HG03196 (cell line): ENCODE results near the gene NT5C1A.
A peak's percentile ranks its signal among the peaks of the same experiment; 100 is the strongest.

Source experiments
- ATAC-seq: cut with Tn5 transposase; IDR thresholded peaks from one replicate; pipeline ENCODE4 v1.9.1; 2021; ENCODE audit not compliant: unreplicated experiment

The NT5C1A gene

GRCh38 chr1:39690225-39690624, 18.3 kb upstream of the NT5C1A start:
- ATAC-seq: no peak

GRCh38 chr1:39689635-39690034, 17.7 kb upstream of the NT5C1A start:
- no peak for ATAC-seq

GRCh38 chr1:39689214-39689613, 17.3 kb upstream of the NT5C1A start:
- no peak for ATAC-seq

- no peak for ATAC-seq
Observed at GRCh38 chr1:39688706-39689105, 16.8 kb upstream of the NT5C1A start.

DNA sequence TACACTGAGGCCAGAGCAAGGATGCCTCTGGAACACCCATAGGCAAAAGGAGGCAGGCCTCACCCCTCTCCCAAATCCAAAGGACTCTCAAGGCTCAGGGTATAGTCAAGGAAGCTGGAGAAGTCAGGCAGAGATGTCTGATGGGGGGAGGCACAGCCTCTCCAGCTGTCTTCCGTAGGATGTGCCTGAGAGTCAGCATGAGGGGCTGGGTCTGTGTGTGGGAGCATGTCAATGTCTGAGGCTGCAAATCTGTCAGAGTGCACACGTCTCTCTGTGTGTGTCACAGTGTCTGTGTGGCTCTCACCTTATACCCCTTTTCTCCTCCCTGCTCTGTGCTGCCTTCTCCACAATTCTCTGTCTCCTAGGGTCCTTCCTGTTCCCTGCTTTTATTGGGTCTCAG, 15.3 kb upstream of the NT5C1A start:
- ATAC-seq: no peak

GRCh38 chr1:39685071-39685470, 13.2 kb upstream of the NT5C1A start:
- ATAC-seq: no peak

GRCh38 chr1:39684313-39684664, 12.4 kb upstream of the NT5C1A start:
- no peak for ATAC-seq

DNA sequence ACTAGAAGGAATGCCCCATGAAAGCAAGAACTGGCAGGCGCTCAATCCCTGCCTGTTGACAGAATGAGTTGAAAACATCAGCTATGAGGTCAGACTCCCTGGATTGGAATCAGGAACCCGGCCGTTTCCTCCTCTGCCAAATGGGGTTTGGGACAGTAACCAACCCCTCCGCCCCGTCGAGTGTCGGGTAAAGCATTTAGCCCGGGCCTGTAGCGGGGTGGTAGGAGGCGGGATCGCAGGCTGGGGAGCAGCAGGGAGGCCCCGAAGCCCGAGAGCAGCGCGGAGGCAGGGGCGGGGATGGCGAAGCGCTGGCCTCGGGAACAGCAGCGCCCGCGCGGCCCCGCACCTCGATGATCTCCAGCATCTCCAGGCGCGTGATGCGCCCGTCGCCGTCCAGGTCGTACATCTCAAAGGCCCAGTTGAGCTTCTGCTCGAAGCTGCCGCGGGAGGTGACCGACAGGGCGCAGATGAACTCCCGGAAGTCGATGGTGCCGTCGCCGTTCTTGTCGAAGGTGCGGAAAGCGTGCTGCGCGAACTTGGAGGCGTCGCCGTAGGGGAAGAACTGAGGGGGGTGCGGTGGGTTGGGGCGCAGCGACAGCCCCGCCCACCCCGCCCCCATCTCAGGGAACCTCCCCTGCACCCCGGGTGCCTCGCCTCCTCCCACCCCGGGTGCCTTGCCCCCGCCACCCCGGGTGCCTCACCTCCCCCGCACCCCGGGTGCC, 11.8 kb upstream of the NT5C1A start:
- ATAC-seq: no peak

DNA sequence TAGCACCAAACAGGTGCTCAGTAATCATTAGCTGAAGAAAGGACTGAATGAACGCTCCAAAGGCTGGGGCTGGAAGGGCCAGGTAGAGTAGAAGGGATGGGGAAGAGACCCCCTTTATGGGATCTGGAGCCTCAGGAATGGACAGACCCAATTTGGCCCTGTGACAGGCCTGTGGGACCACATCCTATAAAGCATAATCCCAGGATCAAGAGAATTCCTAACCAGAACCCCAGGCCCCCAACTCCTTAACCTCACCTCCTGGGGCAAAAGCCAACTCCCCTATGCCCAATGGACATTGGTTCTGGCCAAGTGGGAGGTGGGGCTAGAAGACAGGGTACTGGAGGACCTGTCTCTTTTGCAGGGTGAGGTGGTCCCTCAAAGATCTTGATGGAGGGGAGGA, 10.1 kb upstream of the NT5C1A start:
- no peak for ATAC-seq

DNA sequence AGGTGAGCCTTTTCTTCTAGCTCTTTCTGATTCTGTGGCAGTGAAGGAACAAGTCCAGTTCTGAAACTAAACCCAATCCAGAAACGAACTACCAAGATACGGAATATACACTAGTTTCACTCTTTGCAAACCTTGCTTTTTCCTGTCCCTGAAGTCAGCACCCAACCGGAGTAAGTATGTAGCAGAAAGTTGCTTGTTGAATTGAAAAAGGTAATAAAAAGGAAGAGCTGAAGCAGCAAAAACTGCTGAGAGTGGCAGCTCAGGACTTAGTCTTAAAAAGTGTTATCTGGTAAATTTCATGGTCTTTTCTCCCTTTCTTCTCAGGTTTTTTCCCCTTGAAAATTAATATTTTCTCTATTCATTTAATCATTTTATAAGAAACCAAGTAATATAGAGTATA, 9.4 kb upstream of the NT5C1A start:
- no peak for ATAC-seq

DNA sequence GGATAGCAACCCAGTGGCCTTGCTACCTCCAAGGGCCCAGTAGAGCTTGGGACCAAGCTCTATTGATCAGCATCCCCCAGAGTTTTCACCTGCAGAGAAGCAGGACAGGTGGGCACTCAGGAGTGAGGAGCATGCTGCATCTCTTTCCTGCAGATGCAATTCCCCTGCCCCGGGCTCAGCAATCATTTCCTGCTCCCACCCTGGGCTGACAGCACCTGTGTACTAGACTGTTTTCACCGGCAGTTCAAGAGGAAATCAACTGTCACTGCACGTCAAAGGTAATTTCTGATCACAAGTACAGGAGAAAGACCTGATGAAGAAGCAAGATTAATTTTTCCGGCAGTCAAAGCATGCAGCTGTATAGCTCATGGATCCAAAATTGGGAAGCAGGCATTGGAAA, 8.8 kb upstream of the NT5C1A start:
- no peak for ATAC-seq

GRCh38 chr1:39679821-39680220, 7.9 kb upstream of the NT5C1A start:
- no peak for ATAC-seq

DNA sequence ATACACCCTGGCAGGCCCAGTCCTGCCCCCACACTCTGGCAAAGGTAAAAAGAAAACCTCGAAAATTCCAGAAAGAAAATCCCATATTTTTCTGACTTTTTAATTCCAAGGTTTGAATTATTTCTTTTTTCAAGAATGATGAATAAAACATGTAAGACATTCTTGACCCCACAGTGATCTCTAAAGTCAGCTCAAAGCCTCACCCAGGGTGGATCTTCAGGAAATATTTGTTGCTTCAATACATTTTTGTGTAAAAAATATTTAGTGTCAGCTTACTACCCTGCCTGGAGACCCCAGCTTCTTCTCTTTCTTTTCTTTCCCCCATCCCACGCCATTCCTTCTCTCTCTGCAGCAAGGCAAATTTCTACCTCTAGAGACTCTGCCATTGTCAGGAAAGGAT, 7.0 kb upstream of the NT5C1A start:
- ATAC-seq: no peak

- ATAC-seq: no peak
Observed at GRCh38 chr1:39677645-39678044, 5.7 kb upstream of the NT5C1A start.

DNA sequence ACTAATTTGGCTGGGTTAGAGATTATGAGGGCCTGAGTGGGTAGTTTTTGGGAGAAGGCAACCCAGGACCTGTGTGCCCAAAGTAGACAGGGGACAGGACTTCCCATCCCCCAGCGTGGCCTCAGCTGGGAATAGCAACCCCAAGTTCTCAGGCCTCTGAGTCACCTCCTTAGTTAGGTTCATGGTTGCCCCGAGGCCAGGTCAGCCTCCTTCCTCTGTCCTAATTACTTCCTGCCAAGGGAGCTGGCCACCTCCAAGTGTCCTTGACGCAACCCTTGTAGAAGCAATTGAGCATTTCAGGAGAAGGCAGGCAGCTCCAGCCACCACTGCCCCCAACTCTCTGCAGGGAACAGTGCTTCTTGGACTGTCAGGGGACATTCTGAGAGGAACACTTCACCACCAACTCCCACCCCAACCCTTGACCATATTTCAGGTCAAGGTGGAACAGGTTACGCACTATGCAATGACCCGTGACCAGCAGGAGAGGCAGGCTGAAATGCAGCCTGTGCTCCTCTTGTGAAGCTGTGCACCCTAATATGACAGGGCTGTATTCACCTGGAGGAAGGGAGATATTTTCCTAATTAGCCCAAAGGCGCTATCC, 5.1 kb upstream of the NT5C1A start:
- no peak for ATAC-seq

DNA sequence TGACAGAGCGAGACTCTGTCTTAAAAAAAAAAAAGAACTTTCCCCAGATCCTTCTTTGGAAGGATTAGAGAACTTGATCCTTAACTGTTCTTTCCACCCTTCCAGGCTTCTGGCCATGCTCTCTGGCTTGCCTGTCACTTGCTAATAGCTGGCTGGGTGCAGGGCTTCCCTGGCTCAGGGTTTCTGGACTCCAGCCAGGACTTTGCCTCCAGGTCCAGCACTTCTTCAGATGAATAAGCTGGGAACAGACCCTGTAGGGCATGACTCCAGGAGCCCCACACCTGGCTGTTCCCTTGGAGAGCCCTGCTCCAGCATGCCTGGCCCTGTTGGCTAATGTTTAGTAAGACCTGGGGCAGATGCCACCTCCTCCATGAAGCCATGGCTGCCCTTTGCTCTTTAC, 3.3 kb upstream of the NT5C1A start:
- no peak for ATAC-seq

GRCh38 chr1:39673215-39673614, 1.3 kb upstream of the NT5C1A start:
- ATAC-seq: no peak

GRCh38 chr1:39672551-39672947, 642 bp upstream of the NT5C1A start:
- no peak for ATAC-seq

DNA sequence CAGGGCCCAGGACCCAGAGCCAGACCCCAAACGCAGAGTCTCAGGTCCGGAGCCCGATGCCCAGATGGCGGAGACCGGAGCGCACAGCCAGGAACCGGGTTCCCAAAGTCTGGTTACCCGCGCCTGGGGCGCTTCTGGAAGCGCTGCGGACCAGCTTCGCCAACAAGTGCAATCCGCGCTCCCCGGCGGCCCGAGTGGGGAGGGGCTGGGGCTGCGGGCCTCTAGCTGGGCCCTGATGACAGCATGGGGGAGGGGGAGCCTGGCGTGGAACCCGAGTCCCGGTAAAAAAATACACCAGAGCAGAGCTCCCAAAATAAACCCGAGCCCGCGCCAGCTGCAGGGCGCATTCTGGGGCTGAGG, 494 bp downstream of the NT5C1A start:
- no peak for ATAC-seq

DNA sequence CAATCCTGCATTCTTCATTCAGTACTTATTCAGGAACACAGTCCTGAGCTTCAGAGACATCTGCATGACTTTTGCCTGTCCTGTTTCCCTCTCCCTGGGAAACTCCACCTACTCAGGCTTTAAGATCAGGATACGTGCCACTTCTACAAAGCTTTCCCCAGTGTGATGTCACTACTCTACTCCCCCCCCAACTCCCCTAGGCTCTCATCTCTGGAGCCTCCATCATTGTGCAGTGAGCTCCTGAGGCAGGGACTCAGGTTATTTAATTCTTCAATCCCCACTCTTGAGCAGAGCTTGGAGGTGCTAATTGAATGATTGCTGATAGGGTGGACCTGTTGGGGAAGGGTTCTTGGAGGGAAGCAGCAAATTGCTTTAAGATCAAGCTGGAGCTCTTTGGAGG, 1.2 kb downstream of the NT5C1A start:
- ATAC-seq: no peak

- no peak for ATAC-seq
Observed at GRCh38 chr1:39668894-39669293, 3.0 kb downstream of the NT5C1A start.

- no peak for ATAC-seq
Observed at GRCh38 chr1:39668111-39668510, 3.8 kb downstream of the NT5C1A start.

DNA sequence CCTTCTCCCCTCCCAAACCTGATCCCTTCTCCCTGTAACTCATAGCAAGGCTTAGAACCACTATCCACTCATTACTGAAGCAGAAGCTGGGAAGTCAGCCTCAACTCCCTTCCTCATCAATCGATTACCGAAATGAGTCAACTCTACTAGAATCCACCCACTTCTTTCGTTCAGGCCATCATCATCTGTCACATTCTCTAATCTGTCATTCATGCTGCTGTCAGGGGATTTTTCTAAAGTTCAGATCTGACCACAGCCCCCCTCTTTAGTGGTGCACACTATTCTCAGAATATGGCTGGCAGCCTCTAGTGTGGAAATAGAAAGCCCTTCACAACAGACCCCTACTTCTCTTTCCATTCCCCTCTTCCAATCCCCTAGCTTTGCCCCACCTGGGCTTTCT, 5.1 kb downstream of the NT5C1A start:
- ATAC-seq: peak; percentile 86
